Measurements from ENCODE around the gene ERBB4.
A peak's percentile ranks its signal among the peaks of the same experiment; 100 is the strongest.

The ERBB4 gene

GRCh38 chr2:211981451-211981850 lies 557.2 kb downstream of the ERBB4 start:
- DNase-seq, result no peak

- DNase-seq, result no peak
These were observed 562.5 kb downstream of the ERBB4 start for GRCh38 chr2:211976076-211976475.

- DNase-seq, result no peak
These were observed 571.4 kb downstream of the ERBB4 start for GRCh38 chr2:211967234-211967633.

DNA sequence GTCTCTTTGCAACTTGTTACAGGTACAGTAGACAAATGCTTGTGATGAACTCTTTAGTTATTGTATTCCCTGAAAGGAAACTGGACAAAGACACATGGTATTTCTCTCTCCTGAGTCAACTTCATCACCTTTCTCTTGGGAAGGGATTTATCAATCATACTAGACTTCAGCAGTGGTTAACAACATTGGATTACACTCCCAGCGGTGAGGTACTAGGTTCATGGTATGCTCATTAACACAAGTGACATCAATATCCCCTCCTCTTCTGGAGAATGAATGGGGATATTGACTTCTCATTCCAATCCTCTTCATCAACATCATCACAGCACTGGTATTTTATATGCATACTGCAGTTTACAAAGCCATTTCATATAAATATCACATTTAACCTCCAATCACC lies 574.6 kb downstream of the ERBB4 start:
- no peak for DNase-seq

- DNase-seq, result no peak
These were observed 580.8 kb downstream of the ERBB4 start for GRCh38 chr2:211957799-211958198.

GRCh38 chr2:211955648-211956047 lies 583.0 kb downstream of the ERBB4 start:
- DNase-seq, result no peak

DNA sequence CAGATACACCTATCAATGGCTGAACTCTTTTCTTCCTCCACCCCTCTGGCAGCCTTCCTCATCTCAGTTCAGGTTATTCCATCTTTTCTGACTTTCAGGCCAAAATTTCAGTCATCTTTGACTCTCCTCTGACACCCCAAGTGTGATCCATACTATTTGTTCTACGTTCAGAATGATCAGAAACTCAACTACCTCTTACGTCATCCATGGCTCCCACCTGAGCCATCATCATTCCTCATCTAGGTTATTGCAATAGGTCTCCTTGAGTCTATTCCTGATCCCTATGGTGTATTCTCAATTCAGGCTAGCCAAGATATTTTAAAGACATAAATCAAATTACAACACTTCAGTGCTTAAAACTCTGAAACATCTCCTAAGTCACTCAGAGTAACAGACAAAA lies 589.7 kb downstream of the ERBB4 start:
- DNase-seq, result no peak

- no peak for DNase-seq
These were observed 591.6 kb downstream of the ERBB4 start for GRCh38 chr2:211946960-211947359.

DNA sequence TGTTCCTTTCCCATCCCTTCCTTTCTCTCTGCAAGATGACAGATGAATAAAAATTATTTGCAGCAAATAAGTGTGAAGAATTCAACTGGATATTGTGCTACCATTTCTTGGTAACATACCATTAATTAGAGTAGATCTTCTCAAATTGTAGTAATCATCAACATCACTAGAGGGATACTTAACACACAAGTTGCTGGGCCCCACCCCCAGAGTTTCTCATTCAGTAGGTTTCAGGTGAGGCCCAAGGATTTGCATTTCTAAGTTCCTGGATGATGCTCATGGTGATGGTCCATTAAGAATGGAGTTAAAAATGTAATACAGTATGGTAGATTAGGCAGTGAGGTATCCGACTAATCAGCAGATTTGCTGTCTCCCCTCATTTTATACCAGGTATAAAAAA lies 594.0 kb downstream of the ERBB4 start:
- DNase-seq, result no peak

DNA sequence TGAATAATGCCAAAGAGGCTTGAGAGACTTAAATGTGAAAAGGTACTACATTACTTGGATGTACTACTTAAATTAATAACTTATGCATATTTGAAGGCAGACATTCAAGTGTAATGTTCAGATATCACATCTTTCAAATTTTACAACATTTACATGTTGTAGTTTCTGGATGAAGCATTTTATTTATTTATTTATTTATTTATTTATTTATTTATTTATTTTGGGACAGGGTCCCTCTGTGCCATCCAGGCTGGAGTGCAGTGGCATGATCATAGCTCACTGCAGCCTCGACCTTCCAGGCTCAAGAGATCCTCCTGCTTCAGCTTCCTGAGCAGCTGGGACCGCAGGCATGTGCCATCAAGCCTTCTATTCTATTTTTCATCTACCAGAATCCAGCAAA lies 596.4 kb downstream of the ERBB4 start:
- DNase-seq, result no peak

DNA sequence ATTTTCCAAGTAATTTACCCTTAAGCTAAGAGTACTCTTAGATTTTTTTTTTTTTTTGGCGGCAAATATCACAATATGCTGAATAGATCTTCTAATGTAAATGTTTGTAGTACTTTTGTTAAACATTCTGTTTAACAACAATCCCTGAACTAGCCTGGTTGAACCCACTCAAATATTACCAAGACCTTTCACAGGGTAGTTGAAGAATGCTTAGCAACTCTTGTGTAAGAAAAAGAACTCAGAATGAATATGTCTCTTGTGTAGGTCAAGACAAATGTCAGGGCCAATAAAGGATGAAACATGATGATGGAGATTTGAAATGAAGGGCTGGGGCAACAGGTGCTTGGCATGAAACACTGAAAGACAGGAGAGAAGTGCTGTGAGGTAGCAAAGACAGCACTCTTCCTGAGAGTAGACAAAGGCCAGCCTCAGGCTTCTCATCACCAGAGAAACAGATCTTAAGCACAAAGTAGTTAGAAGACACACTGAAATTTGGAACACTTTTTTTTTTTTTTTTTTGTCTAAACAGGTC lies 597.3 kb downstream of the ERBB4 start:
- no peak for DNase-seq

- no peak for DNase-seq
These were observed 599.4 kb downstream of the ERBB4 start for GRCh38 chr2:211939177-211939576.

DNA sequence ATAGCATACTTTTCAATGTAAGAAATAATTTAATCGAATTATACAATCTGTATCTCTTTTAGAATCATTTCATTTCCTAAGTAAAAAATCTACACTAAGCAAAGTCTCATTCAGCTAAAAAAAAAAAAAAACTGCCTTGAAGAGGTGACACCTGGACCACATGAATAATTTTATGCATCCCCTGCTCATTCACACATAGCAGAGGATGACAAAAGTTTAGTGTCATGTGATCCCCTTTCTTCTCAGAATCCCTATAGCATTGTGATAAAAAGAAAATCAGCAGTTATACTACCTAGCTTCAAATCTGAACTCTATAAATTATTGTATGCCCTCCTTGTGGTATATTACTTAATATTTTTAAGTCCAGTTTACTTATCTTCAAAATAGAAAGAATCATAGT lies 603.8 kb downstream of the ERBB4 start:
- DNase-seq, result no peak

- DNase-seq, result no peak
These were observed 607.3 kb downstream of the ERBB4 start for GRCh38 chr2:211931314-211931713.

- no peak for DNase-seq
These were observed 608.3 kb downstream of the ERBB4 start for GRCh38 chr2:211930331-211930730.

- DNase-seq, result no peak
These were observed 610.4 kb downstream of the ERBB4 start for GRCh38 chr2:211928201-211928600.

GRCh38 chr2:211923019-211923418 lies 615.6 kb downstream of the ERBB4 start:
- DNase-seq, result no peak

GRCh38 chr2:211903961-211904360 lies 634.6 kb downstream of the ERBB4 start:
- no peak for DNase-seq

GRCh38 chr2:211901226-211901846 lies 637.3 kb downstream of the ERBB4 start:
- no peak for DNase-seq

DNA sequence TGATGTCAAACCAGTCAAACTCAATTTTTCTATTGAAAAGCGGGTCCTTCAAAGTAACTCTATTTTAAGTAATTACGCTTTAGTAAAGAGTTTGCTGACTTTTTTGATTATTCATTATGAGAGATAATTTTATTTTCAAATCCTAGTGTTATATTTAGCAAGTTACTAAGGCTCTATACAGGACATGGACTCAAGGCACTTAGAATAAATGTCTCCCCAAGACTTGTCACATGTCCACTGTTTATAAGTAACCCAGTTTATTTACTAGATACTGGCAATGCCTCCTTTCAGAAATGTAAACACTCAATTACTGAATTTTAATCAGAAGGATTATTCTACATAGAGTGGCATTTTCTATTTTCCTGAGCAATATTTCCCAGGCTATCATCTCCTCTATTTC lies 638.1 kb downstream of the ERBB4 start:
- no peak for DNase-seq

DNA sequence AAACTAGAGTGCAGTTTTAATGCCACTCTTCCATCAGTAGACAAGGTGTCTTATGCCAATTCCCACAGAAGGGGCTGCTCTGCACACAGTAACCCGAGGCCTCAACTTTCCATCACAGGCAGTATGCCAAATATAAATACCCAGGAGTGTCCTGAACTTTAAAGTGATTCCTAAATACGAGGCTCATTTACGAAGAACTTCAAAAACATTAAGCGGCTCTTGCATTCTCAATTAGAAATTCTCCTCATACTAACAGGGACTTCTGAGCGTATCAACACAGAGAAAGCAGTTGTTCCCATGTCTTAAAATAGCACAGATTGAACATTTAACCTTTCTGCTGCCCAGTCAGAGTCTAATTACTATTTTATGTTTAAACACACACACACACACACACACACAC lies 638.6 kb downstream of the ERBB4 start:
- no peak for DNase-seq

- DNase-seq, result no peak
These were observed 639.9 kb downstream of the ERBB4 start for GRCh38 chr2:211898702-211899101.

DNA sequence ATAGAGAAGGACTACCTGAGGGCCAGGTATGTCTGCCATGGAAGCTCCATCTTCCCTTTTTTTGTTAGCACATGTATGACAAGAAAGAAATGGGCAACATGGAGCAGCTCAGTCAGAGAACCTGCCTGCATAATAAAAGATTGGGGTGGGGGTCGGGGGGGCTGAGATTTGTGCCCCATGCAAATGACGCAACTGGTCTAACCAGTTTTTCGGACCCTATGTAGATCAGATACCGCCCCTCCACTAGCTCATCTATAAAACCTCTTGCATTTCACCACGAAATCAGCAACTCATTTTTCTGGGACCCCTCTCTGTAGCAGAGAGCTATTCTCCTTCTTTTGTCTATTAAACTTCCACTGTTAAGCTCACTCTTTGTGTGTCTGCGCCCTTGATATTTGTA lies 657.2 kb downstream of the ERBB4 start:
- no peak for DNase-seq

DNA sequence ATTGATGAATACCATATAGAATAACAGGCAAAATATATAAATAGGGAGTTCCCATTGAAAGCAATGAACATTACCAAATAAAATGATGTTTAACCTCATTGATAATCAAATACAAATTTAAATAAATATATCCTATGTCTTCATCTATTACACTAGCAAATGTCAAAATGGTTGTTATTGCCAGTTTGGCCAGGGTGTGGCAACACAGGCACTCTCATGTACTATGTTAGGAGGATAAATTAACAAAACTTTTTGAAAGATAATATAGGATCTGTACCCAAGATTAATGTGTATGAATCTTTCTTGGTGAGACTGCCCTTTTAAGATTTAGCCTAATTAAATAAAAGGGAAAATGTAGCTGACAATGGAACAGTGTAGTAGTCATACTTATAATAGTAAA lies 659.3 kb downstream of the ERBB4 start:
- peak; percentile 36 for DNase-seq

DNA sequence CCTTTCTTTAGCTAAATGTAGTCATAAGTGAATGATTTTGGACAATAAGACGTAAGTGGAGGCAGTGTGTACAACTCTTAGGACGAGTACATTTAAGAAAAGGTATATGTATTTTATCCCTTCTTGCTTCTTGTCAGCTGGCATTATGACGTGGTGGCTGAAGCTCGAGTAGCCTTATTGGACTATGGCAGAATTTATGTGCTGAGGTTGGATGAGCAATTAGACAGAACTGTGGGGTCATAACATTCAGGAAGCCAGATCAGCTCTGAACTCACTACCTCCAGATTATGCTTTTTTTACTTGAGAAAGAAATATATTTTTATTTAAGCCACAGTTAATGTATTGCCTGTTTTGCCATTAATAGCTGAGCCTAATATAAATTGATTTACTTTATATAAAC lies 661.5 kb downstream of the ERBB4 start:
- DNase-seq, result no peak

All from OCI-M1 (cell line).